Ishikawa (cell line): ENCODE data around the gene TPM3.

Experiments
- RAD21 ChIP-seq: IDR thresholded peaks from 2 replicates; pipeline ENCODE4 v1.6.1; 2012; ENCODE audit warnings: low read depth
- TF ChIP-seq, protein P1 (sequence below): IDR thresholded peaks from 2 replicates; pipeline ENCODE4 v1.6.1; 2012; ENCODE audit warnings: low read depth, mild to moderate bottlenecking

GRCh38 chr1:154190550-154190949 lies 1.4 kb downstream of the TPM3 start:
- no peak for TF ChIP-seq RAD21
- TF ChIP-seq, protein P1, sequence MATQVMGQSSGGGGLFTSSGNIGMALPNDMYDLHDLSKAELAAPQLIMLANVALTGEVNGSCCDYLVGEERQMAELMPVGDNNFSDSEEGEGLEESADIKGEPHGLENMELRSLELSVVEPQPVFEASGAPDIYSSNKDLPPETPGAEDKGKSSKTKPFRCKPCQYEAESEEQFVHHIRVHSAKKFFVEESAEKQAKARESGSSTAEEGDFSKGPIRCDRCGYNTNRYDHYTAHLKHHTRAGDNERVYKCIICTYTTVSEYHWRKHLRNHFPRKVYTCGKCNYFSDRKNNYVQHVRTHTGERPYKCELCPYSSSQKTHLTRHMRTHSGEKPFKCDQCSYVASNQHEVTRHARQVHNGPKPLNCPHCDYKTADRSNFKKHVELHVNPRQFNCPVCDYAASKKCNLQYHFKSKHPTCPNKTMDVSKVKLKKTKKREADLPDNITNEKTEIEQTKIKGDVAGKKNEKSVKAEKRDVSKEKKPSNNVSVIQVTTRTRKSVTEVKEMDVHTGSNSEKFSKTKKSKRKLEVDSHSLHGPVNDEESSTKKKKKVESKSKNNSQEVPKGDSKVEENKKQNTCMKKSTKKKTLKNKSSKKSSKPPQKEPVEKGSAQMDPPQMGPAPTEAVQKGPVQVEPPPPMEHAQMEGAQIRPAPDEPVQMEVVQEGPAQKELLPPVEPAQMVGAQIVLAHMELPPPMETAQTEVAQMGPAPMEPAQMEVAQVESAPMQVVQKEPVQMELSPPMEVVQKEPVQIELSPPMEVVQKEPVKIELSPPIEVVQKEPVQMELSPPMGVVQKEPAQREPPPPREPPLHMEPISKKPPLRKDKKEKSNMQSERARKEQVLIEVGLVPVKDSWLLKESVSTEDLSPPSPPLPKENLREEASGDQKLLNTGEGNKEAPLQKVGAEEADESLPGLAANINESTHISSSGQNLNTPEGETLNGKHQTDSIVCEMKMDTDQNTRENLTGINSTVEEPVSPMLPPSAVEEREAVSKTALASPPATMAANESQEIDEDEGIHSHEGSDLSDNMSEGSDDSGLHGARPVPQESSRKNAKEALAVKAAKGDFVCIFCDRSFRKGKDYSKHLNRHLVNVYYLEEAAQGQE, result no peak
